Panc1 (cell line): ENCODE data around the gene USP12. TPM values are rescaled to one million over a fixed set of nuclear protein-coding genes. Genes with fewer than 3 reads are reported as not detected.

ENCODE experiments used
- ATAC-seq: fragments of 200-7000 bp; cut with Tn5 transposase; 2 replicates; pipeline ENCODE4 v1.9.1; 2020; ENCODE audit warnings: mild to moderate bottlenecking, moderate library complexity
- BruUV-seq: library from RNA; stranded (reverse); fragments of 400-500 nt; replicated peaks from 2 replicates; lab custom pipeline; 2021; lab: Mats Ljungman, UMichigan
- CTCF ChIA-PET: fragments of 300-600 bp; sonication (Branson Sonifier 250); formaldehyde crosslinking; loops from one replicate; lab custom pipeline; 2022; ENCODE audit warnings: antibody characterized with exemption; lab: Charles Lee
- POLR2A ChIA-PET: fragments of 300-600 bp; sonication (Branson Sonifier 250); formaldehyde crosslinking; loops from one replicate; lab custom pipeline; 2022; ENCODE audit warnings: antibody characterized with exemption; lab: Charles Lee
- DNase-seq: peaks from one replicate; pipeline ENCODE4 v3.0.0-alpha.2; 2010; ENCODE audit warnings: low read depth, low spot score
- H3K27ac ChIP-seq: 2 replicates; pipeline ENCODE4 v1.5.1; 2011; ENCODE audit warnings: mild to moderate bottlenecking, low read length, inconsistent platforms
- H3K27me3 ChIP-seq: fragments of 200-500 bp; sonication (Bioruptor generic); 2 replicates; pipeline ENCODE4 v1.6.0; 2014; ENCODE audit warnings: low read length, inconsistent platforms; ENCODE audit not compliant: control insufficient read depth, insufficient read depth
- H3K36me3 ChIP-seq: fragments of 200-500 bp; sonication (Bioruptor generic); 2 replicates; pipeline ENCODE4 v1.5.1; 2014; ENCODE audit warnings: inconsistent platforms, mild to moderate bottlenecking, low read length, moderate library complexity; ENCODE audit not compliant: control insufficient read depth, insufficient read depth
- H3K4me1 ChIP-seq: 2 replicates; pipeline ENCODE4 v1.5.1; 2011; ENCODE audit warnings: inconsistent platforms, mild to moderate bottlenecking, low read length, moderate library complexity; ENCODE audit not compliant: control insufficient read depth, insufficient read depth
- H3K4me3 ChIP-seq, 2 experiments: 2 replicates each; pipeline ENCODE4 v1.5.1; 2011 to 2012; ENCODE audit warnings: low read depth in 2 of 2, low read length in 2 of 2, mild to moderate bottlenecking in 2 of 2, inconsistent platforms in 1 of 2, moderate library complexity in 1 of 2
- H3K9me3 ChIP-seq: fragments of 200-500 bp; sonication (Bioruptor generic); 2 replicates; pipeline ENCODE4 v1.5.1; 2014; ENCODE audit warnings: low read depth, mild to moderate bottlenecking, inconsistent platforms, low read length, moderate library complexity; ENCODE audit not compliant: control insufficient read depth, insufficient read depth
- POLR2AphosphoS5 ChIP-seq: IDR thresholded peaks from 2 replicates; pipeline ENCODE4 v1.6.1; 2012; ENCODE audit warnings: mild to moderate bottlenecking, low read depth, low read length, moderate library complexity
- SIN3A ChIP-seq: IDR thresholded peaks from 2 replicates; pipeline ENCODE4 v1.6.1; 2012; ENCODE audit warnings: low read depth, mild to moderate bottlenecking, low read length, moderate library complexity, borderline replicate concordance; ENCODE audit not compliant: insufficient read depth
- TCF7L2 ChIP-seq: IDR thresholded peaks from 2 replicates; pipeline ENCODE4 v1.6.1; 2011; ENCODE audit warnings: mild to moderate bottlenecking, low read depth, low read length, inconsistent platforms
- in situ Hi-C: cut with HindIII; loops from 2 replicates; pipeline ENCODE4 v1.10.0; 2016; ENCODE audit warnings: low sequenced_read_pairs, low pct_unique_long_range_greater_than_20kb
- intact Hi-C: fragments of 100-400 bp; cut with micrococcal nuclease; formaldehyde crosslinking; loops from one replicate; pipeline ENCODE4 v1.10.0; 2022; ENCODE audit not compliant: unreplicated experiment
- total RNA-seq: library from RNA; stranded (reverse); gene quantifications from one replicate; pipeline ENCODE4 v1.2.1, GENCODE V29; 2021; ENCODE audit not compliant: unreplicated experiment
- TF ChIP-seq, protein P1 (sequence below), 2 experiments: IDR thresholded peaks; 2 replicates each; pipeline ENCODE4 v1.6.1; 2011 to 2012; ENCODE audit warnings: low read depth in 2 of 2, control low read depth in 1 of 2, low read length in 1 of 2, mild to moderate bottlenecking in 1 of 2, moderate library complexity in 1 of 2; ENCODE audit not compliant: insufficient read depth in 1 of 2
- TF ChIP-seq, protein P2 (sequence below): fragments of 450-650 bp; IDR thresholded peaks from 2 replicates; pipeline ENCODE4 v1.5.1; 2017; ENCODE audit warnings: mild to moderate bottlenecking

USP12 gene
- total RNA-seq, 1 experiment from 2014 or later: 82.0 TPM

DNA sequence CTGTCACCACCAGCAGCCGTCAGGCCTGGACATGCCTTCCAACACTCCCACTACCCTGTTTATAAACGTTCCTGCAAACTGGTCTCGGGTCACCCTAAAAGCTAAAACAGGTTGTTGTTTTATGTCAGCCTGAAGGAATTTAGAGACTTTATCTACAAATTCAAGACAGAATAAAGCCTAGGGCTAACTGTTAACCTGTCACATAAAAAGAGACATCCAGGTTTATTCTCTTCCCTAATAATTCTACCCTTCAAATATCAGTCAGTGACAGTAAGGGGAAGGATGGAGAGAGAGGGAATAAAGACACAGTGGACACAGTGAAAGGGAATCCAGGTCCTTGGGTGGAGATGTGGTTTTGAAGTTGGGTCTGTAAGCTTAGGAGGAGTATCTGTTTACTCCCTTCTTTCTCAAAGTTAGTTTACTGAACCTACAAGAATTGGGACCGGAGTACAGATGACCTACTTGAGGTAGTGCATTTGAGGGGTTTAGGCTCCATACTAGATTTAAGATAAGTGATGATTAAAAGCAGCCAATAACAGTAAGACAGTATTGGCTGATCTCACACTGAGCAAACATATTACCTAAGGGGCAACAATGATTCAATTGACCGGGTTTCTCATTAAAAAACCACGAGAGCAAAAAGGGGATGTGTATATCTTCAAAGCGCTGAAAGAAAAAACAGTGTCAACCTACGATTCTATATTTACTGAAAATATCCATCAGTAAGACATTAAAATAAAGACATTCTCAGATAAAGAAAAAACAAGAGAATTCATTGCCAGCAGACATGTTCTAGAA is 142.7 kb downstream of the USP12 start:
- ChIA-PET POLR2A (no interaction called here), CTCF (no interaction called here)
- Histone ChIP-seq H3K9me3 (peaks cover 7% of the 10 kb centered on the region; the same call in 1 of the 2 replicates), H3K36me3 (no peaks in the 10 kb centered on the region), H3K4me1 (peaks cover 30% of the 10 kb centered on the region), H3K4me3 (no peak overlapping the region), H3K27ac (peak overlapping the region; percentile 91), H3K27me3 (no peaks in the 10 kb centered on the region)
- intact Hi-C loops (no loop called here), in situ Hi-C loops (no loop called here)
- TF ChIP-seq, protein P1, sequence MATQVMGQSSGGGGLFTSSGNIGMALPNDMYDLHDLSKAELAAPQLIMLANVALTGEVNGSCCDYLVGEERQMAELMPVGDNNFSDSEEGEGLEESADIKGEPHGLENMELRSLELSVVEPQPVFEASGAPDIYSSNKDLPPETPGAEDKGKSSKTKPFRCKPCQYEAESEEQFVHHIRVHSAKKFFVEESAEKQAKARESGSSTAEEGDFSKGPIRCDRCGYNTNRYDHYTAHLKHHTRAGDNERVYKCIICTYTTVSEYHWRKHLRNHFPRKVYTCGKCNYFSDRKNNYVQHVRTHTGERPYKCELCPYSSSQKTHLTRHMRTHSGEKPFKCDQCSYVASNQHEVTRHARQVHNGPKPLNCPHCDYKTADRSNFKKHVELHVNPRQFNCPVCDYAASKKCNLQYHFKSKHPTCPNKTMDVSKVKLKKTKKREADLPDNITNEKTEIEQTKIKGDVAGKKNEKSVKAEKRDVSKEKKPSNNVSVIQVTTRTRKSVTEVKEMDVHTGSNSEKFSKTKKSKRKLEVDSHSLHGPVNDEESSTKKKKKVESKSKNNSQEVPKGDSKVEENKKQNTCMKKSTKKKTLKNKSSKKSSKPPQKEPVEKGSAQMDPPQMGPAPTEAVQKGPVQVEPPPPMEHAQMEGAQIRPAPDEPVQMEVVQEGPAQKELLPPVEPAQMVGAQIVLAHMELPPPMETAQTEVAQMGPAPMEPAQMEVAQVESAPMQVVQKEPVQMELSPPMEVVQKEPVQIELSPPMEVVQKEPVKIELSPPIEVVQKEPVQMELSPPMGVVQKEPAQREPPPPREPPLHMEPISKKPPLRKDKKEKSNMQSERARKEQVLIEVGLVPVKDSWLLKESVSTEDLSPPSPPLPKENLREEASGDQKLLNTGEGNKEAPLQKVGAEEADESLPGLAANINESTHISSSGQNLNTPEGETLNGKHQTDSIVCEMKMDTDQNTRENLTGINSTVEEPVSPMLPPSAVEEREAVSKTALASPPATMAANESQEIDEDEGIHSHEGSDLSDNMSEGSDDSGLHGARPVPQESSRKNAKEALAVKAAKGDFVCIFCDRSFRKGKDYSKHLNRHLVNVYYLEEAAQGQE (IDR thresholded peaks at IDR 0.05; ENCODE audit: insufficient read depth in 1 of 2, low read depth in 2 of 2, low read length in 1 of 2): no peak
- TF ChIP-seq SIN3A (no peak), POLR2AphosphoS5 (no peak), TCF7L2 (no peak)
- TF ChIP-seq, protein P2, sequence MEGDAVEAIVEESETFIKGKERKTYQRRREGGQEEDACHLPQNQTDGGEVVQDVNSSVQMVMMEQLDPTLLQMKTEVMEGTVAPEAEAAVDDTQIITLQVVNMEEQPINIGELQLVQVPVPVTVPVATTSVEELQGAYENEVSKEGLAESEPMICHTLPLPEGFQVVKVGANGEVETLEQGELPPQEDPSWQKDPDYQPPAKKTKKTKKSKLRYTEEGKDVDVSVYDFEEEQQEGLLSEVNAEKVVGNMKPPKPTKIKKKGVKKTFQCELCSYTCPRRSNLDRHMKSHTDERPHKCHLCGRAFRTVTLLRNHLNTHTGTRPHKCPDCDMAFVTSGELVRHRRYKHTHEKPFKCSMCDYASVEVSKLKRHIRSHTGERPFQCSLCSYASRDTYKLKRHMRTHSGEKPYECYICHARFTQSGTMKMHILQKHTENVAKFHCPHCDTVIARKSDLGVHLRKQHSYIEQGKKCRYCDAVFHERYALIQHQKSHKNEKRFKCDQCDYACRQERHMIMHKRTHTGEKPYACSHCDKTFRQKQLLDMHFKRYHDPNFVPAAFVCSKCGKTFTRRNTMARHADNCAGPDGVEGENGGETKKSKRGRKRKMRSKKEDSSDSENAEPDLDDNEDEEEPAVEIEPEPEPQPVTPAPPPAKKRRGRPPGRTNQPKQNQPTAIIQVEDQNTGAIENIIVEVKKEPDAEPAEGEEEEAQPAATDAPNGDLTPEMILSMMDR: no peak
- DNase-seq (no peak), ATAC-seq (no peak)
- no TSS peak for BruUV-seq

- ATAC-seq: no peak
- BruUV-seq: no TSS peak
- Histone ChIP-seq H3K4me1 (peaks cover 44% of the 10 kb centered on the region), H3K27me3 (no peaks in the 10 kb centered on the region), H3K9me3 (peaks cover 4% of the 10 kb centered on the region; the same call in 1 of the 2 replicates), H3K27ac (peak overlapping the region; percentile 91), H3K36me3 (no peaks in the 10 kb centered on the region), H3K4me3 (no peak overlapping the region)
- in situ Hi-C loops (no loop called here), intact Hi-C loops (no loop called here)
- ChIA-PET POLR2A (interaction anchor here (0.6 kb wide), 1 partner anchor 13 kb away, joined by 3 read pairs; no protein-coding TSS in a partner anchor), CTCF (no interaction called here)
- DNase-seq: no peak
- TF ChIP-seq, protein P2: no peak
- no peak for TF ChIP-seq TCF7L2
- TF ChIP-seq POLR2AphosphoS5: no peak
- TF ChIP-seq, protein P1 (IDR thresholded peaks at IDR 0.05; ENCODE audit: insufficient read depth in 1 of 2, low read depth in 2 of 2, low read length in 1 of 2): no peak
- no peak for TF ChIP-seq SIN3A
Observed at GRCh38 chr13:27027086-27027667, 144.4 kb downstream of the USP12 start.
